Fibroblast of the aortic adventitia (primary cell): ENCODE results near the gene ARHGAP27. TPM values are rescaled to one million over a fixed set of nuclear protein-coding genes. Genes with fewer than 3 reads are reported as not detected.
A peak's percentile ranks its signal among the peaks of the same experiment; 100 is the strongest.

Experiments
- DNase-seq: peaks from one replicate; pipeline ENCODE4 v3.0.0-alpha.2; 2010; ENCODE audit warnings: low read depth
- H3K4me3 ChIP-seq: 2 replicates; pipeline ENCODE4 v1.5.1; 2011; ENCODE audit warnings: low read depth, mild to moderate bottlenecking, control low read depth, low read length, moderate library complexity
- CTCF ChIP-seq: IDR thresholded peaks from 2 replicates; pipeline ENCODE4 v1.5.1; 2011; ENCODE audit warnings: mild to moderate bottlenecking, low read length, control low read depth, inconsistent platforms; ENCODE audit not compliant: insufficient read depth
- total RNA-seq: library from RNA; depleted of rRNA; stranded (reverse); fragments of >200 nt; gene quantifications from 2 replicates; pipeline ENCODE4 v1.2.3, GENCODE V29; 2012; ENCODE audit warnings: low replicate concordance

Gene ARHGAP27
- total RNA-seq, 1 donor, result 2.3 TPM

- no peak for TF ChIP-seq CTCF
- no peak for DNase-seq
Observed at GRCh38 chr17:45436161-45436560, 3.5 kb upstream of the ARHGAP27 start.

GRCh38 chr17:45435481-45435880 is 2.8 kb upstream of the ARHGAP27 start:
- TF ChIP-seq CTCF, result no peak
- no peak overlapping the region for H3K4me3 ChIP-seq
- no peak for DNase-seq

More at GRCh38 chr17:45436161-45436560, 3.5 kb upstream of the ARHGAP27 start:
- H3K4me3 ChIP-seq, result no peak overlapping the region

GRCh38 chr17:45433159-45433535 is 477 bp upstream of the ARHGAP27 start:
- DNase-seq, result no peak
- no peak overlapping the region for H3K4me3 ChIP-seq
- no peak for TF ChIP-seq CTCF

- TF ChIP-seq CTCF, result no peak
- peak; percentile 35 for DNase-seq
Observed at GRCh38 chr17:45431531-45432404, 902 bp downstream of the ARHGAP27 start.

GRCh38 chr17:45430738-45431530 is 1.7 kb downstream of the ARHGAP27 start:
- no peak overlapping the region for H3K4me3 ChIP-seq
- no peak for DNase-seq
- no peak for TF ChIP-seq CTCF

More at GRCh38 chr17:45431531-45432404, 902 bp downstream of the ARHGAP27 start:
- peak overlapping the region; percentile 52 for H3K4me3 ChIP-seq

GRCh38 chr17:45430006-45430737 is 2.5 kb downstream of the ARHGAP27 start:
- no peak overlapping the region for H3K4me3 ChIP-seq
- no peak for TF ChIP-seq CTCF
- no peak for DNase-seq
